HG02588 (cell line): ENCODE measurements around the gene ATP11C.

Experiments
- ATAC-seq: cut with Tn5 transposase; IDR thresholded peaks from one replicate; pipeline ENCODE4 v1.9.1; 2021; ENCODE audit warnings: mild to moderate bottlenecking, moderate library complexity; ENCODE audit not compliant: unreplicated experiment

ATP11C gene

DNA sequence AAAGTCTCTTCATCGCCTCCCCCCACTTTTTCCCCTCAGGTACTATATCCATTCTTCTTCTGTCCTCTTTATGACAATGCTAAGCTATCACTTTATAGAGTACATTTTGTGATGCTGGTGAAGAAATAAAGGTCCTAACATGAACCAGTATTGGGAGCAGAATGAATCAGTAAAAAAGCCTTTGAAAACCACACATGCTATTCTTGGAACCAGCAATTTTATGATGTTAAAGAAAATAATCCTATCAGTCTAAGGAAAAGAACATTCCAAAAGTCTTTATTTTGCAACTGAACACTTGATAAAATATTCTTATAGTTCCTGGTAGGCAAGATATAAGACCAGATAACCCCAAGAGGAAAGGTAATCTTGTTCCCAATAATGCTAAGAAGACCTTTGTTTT is 117.1 kb downstream of the ATP11C start:
- no peak for ATAC-seq

DNA sequence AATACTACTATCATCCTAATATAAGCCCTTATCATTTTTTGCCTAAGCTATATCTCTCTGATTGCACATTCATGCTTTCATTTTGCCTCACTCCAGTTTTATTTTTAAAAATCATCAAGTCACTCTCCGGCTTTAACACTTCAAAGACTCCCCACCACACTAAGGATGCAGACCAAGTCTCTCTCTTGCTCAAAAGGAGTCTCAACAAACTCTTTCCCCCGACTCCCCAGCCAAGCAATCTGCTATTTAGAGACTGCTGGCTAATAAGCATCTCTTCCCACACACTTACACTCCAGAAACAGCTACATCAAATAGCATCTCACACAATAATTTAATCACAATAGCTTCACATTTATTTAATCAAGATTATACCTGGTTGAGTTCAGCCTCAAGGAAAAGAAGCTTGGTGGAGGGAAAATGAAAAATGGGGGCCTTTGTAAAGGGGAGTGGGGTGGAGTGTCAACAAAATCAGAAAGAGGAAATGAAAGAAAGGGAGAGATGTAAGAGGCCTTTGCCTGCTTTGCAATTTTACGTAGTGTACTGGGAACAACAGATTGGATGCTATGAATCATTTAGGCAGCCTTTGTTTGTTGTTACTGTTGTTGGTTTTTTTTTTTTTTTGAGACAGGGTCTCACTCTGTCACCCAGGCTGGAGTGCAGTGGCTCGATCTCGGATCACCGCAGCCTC is 120.8 kb downstream of the ATP11C start:
- ATAC-seq, result no peak

DNA sequence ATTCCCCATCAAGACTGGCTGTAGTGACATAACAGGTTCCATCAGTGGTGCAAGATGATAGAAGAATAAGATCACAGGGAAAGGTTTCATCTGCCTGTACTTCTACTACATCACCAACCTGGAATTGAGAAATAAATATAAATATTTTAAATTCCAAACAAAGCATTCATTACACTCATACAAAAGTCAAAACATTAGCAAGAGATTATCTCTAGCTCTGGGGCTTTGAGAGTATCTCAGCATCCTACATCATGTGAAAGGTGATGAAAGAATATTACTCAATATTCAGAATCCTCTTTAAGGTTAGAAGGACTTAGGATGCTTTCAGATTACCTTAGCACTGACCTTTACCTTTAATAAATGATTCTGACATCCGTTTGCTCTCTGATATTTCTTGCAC is 128.4 kb downstream of the ATP11C start:
- ATAC-seq, result no peak

DNA sequence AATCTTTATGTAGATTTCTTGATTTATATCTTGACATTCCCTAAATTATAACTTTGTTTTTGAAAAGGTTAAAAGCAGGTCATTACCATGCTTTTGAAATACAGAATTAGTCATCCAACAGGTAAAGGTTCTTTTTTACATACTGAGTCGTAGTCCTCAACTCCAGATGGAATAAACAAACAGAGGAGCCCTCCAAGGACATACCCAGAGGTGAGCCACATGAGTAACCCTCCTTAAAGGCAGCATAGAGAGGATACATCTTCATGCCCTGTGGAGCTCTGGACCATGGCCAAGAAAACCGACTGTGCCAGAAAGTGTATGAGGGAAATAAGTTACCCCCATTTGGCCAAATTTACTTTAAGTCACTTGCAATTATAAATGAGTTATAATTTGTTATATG is 129.6 kb downstream of the ATP11C start:
- no peak for ATAC-seq

DNA sequence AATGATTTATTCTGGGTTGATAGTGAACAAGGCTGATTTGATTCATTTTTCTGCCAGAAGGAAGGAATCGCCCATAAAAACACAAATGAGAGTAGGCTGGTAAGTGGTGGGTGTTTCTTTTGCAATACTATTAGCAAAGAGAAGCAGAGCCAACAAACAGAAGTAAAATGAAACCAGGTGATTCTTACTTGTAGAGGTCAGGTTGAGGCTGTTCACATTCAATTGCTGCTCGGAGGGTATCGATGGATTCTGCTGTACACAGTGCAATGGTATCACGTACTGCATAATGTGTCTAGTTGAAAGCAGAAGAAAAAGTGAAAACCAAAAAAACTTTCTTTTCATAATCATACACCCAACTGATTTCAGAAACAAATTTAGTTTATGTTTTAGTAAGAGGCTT is 130.8 kb downstream of the ATP11C start:
- no peak for ATAC-seq

DNA sequence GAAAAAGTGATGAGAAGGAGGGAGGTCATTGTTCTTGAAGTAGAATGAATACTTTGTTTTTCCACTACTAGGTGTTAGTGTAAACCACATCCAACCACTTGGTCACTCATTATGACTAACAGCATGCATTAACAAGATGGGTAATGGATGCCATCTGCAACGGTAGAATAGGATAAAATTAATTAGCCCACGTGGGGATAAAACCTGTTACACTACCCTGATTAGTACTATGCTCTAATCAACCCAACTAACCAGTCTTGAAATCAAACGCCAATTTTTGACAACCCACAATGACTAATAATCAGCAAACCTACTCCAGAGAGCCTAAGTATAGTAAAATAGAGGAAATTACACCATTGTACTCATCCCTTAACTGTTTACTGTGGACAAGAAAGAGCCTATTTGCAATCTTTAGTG is 131.4 kb downstream of the ATP11C start:
- no peak for ATAC-seq

DNA sequence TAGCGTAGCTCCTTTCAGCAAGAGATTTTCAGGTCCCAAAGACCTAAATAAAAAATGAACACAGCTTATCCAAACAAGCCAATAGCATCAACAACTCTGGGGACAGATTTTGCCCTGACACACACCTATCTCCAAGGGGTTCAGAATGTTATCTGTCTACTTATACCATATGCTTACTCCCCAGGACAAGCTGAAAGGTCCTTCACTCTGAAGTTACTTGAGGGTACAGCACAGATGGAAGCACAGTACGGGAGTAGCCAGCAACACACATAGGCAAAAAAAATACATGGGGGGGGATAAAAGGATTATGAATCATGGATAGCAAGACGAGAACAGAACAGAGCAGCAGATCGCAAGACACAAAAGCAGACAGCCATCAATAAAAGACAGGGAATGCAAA is 134.2 kb downstream of the ATP11C start:
- no peak for ATAC-seq

DNA sequence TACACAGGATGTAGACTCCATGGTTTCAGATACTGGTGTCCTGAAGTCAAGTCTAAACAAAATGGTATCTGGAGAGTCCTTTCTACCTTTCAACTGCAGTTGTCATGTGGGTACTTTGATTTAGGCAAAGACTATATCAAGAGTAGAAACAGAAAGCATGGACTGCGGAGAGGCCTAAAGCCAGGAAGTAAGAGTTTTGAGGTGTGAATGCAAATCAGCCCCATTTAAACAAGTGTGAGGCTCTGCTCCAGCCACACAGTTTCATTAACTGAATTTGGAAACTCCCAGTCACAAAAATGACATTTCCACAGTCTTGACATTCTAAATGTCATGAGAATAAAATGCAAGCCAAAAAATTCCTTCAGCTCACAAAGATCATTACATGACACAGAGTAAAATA is 137.7 kb downstream of the ATP11C start:
- peak; percentile 99 for ATAC-seq

DNA sequence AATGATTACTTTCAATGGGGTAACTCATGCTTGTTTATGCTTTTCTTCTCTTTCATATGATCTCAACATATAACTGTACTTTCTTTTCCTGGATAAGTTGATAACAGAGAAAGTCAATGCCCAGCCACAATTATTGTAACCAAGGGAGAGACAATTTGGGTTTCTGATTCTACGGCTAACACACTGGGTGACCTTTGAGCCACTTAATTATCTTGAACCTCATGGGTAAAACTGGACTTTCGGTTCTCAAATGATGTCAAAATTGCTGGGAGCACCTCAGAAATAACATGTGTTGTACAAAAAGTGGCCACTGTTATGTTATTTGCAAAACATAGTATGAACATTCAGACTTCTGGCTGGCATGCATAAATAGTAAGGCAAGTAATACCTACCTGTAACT is 145.3 kb downstream of the ATP11C start:
- no peak for ATAC-seq

DNA sequence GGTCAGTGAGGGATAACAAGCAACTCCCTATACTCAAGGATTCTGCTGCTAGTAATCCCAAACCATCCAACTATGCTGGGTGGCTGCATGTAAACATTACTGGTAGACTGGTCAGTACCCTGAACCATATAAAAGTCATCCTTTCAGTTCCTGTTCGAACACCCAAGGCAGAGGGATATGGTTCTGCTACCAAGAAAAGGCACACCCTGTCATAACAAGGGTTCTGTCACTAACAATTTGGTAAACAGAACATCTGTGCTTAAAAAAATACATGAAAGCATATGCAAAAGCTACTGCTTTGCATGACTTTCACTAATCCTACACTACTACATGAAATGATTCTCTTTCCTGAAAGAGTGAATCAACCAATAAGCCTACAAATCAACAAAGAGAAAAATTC is 148.0 kb downstream of the ATP11C start:
- peak; percentile 93 for ATAC-seq

DNA sequence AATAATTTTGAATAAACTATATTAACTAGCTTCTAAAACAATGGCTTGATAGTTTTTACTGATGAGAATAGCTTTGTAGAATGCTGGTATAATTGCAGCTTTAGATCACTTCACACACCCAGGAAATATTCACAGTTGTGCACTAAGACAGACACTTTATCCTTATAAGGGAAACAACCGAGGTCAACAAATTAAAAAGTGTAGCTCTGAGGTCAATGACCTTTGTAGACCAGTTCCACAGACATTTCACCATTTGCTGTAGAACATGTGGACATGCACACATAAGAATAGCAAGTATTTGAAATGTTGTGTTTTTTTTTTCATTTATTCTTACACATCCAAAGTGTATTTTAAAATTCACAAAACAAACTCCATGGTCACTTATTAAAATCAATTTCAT is 148.9 kb downstream of the ATP11C start:
- ATAC-seq, result no peak

DNA sequence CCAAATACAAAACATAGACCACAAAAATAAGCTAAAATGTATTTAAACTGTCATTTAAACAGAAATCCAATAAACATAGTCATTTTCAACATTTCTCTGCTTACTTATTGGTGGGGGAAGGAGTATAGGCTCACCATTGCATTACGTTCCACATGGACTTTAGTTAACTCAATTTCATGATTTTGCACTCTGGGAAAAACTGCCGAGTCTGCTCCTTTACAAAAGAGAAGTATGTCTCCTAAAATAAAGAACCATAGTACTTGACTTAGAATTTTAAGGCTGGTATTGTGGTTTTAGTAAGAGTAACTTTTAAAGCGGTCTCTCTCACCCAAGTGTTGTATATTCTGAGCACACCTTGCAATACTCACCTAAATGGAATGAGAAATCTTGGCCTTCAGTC is 149.8 kb downstream of the ATP11C start:
- ATAC-seq, result no peak

DNA sequence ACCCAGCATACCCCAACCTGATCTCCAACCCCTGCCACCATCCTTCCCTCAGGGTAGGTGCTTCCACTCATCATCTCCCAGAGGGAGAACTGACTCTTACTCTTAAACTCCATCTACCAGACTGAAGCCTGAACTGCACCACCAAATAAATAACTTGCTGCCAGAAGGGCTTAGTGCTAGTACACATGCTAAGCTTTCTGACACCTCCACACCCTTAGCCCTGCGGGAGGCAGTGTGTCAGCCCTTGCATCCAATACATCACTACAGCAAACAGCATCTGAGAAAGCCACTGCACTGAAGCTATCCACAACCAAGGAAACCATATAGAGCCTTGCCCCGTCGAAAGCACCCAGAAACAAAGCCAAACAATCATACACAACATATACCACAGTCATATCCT is 156.3 kb downstream of the ATP11C start:
- ATAC-seq, result no peak

DNA sequence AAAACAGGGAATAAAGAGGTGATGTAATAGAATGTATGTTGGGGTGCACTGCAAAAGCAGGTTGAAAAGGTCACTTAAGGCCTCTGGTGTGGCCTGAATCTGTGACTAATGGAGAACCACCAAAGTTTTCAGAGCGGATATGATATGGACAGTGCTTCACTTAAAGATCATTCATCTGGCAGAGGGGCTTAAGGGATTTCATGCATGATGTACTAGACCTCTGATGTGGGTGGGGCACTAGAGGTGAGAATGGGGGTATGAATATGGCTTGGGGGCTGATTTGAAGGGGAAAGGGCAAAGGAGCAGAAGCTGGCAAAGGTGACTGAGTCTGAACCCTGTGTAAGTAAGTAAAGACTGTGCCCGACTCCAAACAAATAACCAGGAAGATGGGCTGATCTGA is 162.5 kb downstream of the ATP11C start:
- no peak for ATAC-seq

DNA sequence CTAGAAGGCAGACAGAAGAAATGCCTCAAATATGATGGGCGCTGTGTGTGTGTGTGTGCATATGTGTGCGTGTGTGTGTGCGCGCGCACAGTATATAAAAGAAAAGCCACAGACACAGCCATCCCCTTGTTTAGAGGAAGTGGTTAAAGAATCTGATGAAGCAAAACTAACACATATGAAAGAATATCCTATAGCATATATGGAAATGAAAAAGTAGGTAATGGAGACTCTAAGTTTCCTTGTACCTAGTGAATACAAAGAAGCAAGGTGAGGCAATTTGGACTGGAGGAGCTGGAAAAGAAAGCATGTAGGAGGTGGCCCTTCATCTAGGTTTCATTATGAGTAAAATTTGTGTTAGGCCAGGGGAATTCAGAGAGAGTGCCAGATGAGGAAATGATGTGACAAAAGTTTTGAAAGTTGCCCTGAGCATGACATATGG is 166.3 kb downstream of the ATP11C start:
- ATAC-seq, result peak; percentile 69

DNA sequence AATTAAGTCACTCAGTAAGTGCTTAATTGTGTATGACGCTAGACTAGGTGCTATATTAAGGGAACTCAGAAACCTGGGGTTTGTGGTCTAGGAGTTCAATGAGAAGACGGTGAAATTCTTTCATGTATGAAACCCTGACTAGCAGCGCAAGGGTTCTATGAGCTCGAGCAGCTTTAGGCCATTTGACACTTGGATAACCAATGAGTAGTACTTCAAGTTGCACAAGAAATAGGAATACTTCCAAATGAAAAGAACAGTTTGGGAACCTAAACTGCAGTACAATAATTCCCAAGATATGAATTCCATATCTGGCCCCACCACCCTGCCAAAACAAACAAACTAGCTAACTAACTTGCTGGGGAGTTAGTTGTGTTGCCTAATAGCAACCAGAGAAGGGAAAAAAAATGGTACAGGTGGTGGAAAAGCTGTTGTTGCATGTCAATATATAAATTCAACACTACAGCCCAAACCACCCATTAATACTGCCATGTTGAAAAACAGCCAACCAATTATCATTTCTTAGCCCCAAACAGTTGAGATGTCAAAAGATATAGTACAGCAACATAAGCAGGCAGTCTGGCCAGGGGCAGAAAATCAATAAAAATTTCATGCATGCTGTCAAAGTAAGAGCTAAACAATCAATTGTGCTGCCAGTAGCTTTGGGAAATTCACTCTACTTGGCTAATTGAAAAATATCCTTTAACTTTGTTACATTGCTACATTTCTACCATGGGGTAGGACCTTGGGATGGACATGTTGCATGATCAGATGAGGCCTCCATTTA is 170.3 kb downstream of the ATP11C start:
- no peak for ATAC-seq

DNA sequence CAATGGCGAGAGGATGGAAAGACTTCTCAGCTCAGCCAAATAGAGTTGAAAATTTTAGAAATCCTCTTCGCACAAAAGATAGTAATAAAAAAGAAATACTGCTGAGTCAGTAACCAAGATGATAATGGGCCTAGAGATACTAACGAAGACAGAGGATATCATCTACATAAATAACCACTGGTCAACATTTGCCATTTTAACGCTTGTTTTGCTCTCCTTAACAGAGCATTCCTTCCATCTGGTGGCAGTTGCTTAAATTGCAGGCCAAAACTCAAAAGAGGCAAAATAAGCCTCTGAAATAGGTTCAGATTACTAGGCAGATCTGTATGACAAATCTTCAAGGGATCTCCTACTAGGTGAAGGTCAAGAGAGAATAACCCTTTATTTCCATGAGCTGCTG is 173.2 kb downstream of the ATP11C start:
- no peak for ATAC-seq

DNA sequence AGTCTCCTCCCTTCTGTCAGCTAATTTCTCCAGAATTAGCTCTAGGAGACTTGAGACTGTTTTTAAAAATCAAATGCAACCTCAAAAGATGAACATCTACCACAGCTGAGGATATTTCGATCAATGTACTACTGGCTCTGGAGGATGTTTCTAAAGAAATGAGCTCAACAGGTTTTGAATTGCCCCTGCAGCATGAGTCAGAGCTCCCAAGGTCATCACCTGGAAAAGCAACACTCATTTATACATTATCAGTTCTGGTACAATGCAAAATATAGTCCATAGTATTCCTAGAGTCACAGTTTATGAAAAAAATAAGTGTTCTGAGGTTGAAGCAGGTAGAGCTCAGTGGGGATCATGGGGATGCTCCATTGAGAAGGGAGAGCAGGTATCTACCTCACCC is 174.0 kb downstream of the ATP11C start:
- no peak for ATAC-seq

DNA sequence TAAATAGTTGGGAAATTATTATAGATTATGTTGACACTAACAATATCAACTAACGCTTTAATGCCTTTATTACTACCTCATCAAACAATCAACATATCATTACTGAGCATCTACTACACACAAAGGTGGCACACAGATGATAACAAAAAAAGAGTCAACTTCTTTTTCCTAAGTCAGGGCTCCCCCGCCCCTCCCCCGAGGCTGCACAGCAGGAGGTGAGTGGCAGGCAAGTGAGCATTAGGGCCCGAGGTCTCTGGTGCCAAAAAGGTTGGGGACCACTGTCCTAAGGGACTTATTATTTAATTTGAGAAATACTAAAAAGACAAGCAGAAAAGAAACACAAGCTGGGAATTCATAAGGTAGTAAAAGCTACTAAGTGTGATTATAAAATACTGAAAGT is 174.6 kb downstream of the ATP11C start:
- no peak for ATAC-seq

DNA sequence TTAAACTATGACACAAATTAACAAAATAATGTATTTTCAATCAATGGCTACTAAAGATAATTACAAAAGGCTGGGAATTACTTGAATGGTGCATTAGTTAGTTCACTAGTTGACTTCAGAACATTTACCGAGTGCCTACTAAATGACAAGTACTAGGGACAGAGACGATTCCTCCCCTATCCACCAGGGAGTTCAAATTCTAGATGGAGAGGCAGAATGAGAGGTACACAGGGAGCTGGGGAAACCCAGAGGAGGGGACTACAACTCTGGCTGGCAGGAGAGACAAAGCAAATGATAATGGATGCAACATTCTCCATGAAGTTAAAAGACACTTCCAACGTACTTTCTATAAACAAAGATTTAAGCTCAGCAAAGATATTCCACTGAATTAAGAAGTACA is 181.8 kb downstream of the ATP11C start:
- ATAC-seq, result no peak

DNA sequence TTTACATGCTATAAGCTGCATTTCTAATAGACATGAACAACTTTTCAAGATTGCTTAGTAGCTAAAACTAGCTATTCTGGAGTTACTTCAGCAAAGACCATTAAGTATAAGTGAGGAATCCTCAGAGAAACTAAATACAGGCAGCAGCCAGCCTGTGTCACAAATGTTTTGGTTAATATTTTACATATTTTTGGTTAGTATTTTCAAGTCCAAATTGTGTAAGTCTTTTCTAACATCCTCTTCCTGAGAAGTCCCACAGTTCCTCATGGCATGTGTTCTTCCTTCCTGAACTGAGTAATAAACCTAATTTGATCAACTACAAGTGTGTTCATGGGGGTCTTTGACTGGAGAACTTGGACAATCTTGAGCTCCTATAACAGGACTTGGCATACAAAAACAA is 182.5 kb downstream of the ATP11C start:
- no peak for ATAC-seq

DNA sequence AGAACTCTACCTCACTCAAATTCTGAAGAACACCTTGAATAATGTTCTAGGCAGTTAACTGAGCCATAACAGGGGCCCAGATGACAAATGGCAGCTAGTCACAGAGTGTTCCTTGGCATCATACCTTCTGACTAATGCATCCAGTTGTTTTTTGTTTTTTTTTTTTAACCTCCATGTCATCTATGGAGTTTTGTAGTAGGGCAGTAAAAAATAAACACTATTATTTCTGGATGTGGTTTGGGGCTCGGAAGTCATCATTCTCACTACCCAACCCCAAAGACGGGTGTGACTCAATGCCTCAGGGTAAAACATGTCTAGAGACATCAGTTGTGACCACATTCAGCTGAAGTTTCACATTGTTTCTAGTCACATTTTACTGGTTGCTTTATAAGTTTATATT is 193.7 kb downstream of the ATP11C start:
- no peak for ATAC-seq

DNA sequence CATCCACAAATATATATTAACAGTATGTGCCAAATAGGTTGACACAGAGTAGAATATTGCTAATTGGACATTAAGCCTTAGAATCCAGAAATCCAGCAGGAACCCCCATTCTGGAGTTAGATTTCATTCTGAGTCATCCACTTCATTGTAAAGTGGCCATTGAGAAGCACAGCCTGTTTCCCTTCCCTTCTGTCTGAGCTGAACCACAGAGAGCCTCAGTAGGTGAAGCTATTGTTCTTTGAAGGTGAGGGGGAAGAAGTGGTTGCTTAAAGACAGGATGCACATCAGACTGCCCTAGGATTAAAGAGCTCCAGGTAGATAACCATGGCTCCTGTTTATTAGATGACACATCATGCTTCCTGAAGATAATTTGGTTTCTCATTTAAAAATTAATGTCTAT is 194.3 kb downstream of the ATP11C start:
- no peak for ATAC-seq
